ENCODE measurements around the gene TRAPPC12. TPM values are rescaled to one million over a fixed set of nuclear protein-coding genes. Genes with fewer than 3 reads are reported as not detected.
"Not testable (repeated sequence)": the region's sequence is repeated elsewhere in the genome, so short reads cannot be mapped to it uniquely, and the experiment has no call there.

TRAPPC12 gene
- total and polyA plus RNA-seq, 9 donors: 64.1 to 143 (median 81.4) TPM

DNA sequence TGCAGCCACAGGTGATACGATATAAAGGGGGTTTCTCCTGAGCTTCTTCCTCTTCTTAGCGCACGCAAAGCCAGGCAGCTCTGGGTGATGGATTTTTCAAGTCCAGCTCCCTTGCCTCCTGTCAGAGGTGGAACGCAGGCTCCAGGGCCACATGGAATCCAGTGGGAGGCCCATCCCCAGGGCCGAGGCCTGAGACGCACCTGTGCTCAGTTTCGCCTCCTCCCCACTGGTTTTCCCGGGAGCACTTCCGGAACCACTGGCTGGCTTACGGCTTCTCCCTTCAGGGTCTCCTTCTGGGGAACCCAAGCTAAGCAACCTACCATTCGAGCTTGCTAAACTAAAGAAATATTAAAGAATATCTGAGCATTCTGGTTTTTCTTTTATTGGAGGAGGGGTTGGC is 63.6 kb downstream of the TRAPPC12 start:
- Histone ChIP-seq H3K27ac (no peak overlapping the region), H3K4me3 (no peak overlapping the region), H3K4me1 (ENCODE audit: insufficient read depth) (peaks cover 1% of the 10 kb centered on the region), H3K27me3 (no peaks in the 10 kb centered on the region), H3K36me3 (no peaks in the 10 kb centered on the region), H3K9me3 (no peaks in the 10 kb centered on the region)
- TF ChIP-seq, protein P1, sequence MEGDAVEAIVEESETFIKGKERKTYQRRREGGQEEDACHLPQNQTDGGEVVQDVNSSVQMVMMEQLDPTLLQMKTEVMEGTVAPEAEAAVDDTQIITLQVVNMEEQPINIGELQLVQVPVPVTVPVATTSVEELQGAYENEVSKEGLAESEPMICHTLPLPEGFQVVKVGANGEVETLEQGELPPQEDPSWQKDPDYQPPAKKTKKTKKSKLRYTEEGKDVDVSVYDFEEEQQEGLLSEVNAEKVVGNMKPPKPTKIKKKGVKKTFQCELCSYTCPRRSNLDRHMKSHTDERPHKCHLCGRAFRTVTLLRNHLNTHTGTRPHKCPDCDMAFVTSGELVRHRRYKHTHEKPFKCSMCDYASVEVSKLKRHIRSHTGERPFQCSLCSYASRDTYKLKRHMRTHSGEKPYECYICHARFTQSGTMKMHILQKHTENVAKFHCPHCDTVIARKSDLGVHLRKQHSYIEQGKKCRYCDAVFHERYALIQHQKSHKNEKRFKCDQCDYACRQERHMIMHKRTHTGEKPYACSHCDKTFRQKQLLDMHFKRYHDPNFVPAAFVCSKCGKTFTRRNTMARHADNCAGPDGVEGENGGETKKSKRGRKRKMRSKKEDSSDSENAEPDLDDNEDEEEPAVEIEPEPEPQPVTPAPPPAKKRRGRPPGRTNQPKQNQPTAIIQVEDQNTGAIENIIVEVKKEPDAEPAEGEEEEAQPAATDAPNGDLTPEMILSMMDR (IDR thresholded peaks at IDR 0.05): no peak
- TF ChIP-seq POLR2A (IDR thresholded peaks at IDR 0.05) (no peak), EP300 (IDR thresholded peaks at IDR 0.05) (no peak)
- 94 to 95% (median 94%) methylated on average over 11 of the region's 11 CpGs for WGBS, 3 donors
- intact Hi-C loops (cut with DNase I): no loop called here
- no peak for DNase-seq

DNA sequence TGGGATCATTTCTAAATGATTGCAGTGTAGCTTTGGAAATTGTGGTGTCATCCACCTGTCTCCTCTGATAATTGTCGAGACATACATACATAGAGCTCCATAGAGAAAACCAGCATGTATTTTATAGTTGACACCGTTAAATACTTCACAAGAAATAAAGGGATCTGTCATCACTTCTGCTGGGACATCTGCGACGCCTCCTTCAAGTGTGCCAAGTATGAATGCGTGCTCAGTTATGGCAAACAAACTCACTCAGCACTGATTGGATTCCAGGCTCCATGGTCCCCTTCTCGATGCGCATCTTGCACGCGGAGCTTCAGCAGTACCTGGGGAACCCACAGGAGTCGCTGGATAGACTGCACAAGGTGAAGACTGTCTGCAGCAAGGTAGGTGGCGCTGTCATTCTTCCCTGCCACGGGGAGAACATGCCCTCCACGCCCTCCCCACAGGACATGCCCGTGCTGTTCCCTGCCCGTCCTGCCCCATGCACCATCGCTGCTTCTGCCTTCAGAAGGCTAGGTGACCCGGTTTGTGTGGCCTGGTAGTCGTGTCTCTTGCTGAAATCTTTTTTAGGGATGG is 64.1 kb downstream of the TRAPPC12 start:
- intact Hi-C loops (cut with DNase I): no loop called here
- no peaks in the 10 kb centered on the region for H3K27me3 ChIP-seq
- 86 to 92% (median 89%) methylated on average over 18 of the region's 18 CpGs for WGBS, 3 donors
- DNase-seq: no peak
- no peak overlapping the region for H3K27ac ChIP-seq
- H3K4me3 ChIP-seq: no peak overlapping the region
- peaks cover 5% of the 10 kb centered on the region for H3K4me1 ChIP-seq (ENCODE audit: insufficient read depth)
- H3K9me3 ChIP-seq: no peaks in the 10 kb centered on the region
- TF ChIP-seq EP300 (IDR thresholded peaks at IDR 0.05) (no peak), POLR2A (IDR thresholded peaks at IDR 0.05) (no peak)
- TF ChIP-seq, protein P1 (IDR thresholded peaks at IDR 0.05): no peak
- H3K36me3 ChIP-seq: no peaks in the 10 kb centered on the region

- TF ChIP-seq, protein P1 (IDR thresholded peaks at IDR 0.05): no peak
- TF ChIP-seq POLR2A (IDR thresholded peaks at IDR 0.05) (no peak), EP300 (IDR thresholded peaks at IDR 0.05) (no peak)
- Histone ChIP-seq H3K36me3 (no peaks in the 10 kb centered on the region), H3K9me3 (no peaks in the 10 kb centered on the region), H3K27ac (no peak overlapping the region), H3K4me3 (no peak overlapping the region), H3K4me1 (ENCODE audit: insufficient read depth) (peaks cover 5% of the 10 kb centered on the region), H3K27me3 (no peaks in the 10 kb centered on the region)
- intact Hi-C loops (cut with DNase I): no loop called here
- no peak for DNase-seq
- 89 to 95% (median 89%) methylated on average over 11 of the region's 11 CpGs for WGBS, 3 donors
These were observed 66.4 kb downstream of the TRAPPC12 start for GRCh38 chr2:3445891-3446290.

DNA sequence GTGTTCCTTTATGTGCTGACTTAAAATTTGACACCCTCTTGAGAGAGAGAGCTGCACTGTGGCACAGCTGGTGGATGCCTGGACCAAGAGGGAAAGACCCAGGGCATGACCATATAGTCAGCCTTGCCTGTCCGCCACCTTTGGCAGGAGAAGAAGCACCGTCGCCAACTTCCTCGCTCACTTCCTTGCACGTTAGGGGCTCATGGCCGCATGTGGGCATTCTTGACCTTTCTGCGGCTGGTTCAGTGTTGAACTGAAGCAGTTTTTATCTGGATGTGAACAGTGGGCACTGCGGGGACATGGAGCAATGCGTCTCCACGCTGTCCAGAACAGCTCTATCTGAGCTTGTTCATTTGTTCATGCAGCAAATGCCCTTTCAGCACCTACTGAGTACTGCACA is 66.9 kb downstream of the TRAPPC12 start:
- no peaks in the 10 kb centered on the region for H3K27me3 ChIP-seq
- no peak for DNase-seq
- WGBS, 3 donors: 95 to 98% (median 96%) methylated on average over 10 of the region's 10 CpGs
- H3K27ac ChIP-seq: no peak overlapping the region
- H3K36me3 ChIP-seq: no peaks in the 10 kb centered on the region
- TF ChIP-seq, protein P1 (IDR thresholded peaks at IDR 0.05): no peak
- TF ChIP-seq POLR2A (IDR thresholded peaks at IDR 0.05): no peak
- no peak for TF ChIP-seq EP300 (IDR thresholded peaks at IDR 0.05)
- H3K9me3 ChIP-seq: no peaks in the 10 kb centered on the region
- peaks cover 5% of the 10 kb centered on the region for H3K4me1 ChIP-seq (ENCODE audit: insufficient read depth)
- intact Hi-C loops (cut with DNase I): no loop called here
- no peak overlapping the region for H3K4me3 ChIP-seq

GRCh38 chr2:3447186-3447585 is 67.7 kb downstream of the TRAPPC12 start:
- intact Hi-C loops (cut with DNase I); H3K9me3 ChIP-seq; H3K27ac ChIP-seq; H3K4me3 ChIP-seq; H3K4me1 ChIP-seq (ENCODE audit: insufficient read depth); H3K36me3 ChIP-seq; DNase-seq; H3K27me3 ChIP-seq: not testable (repeated sequence)
- 91 to 93% (median 93%) methylated on average over 6 of the region's 6 CpGs for WGBS, 3 donors
